Measurements from ENCODE around the gene GPR75.

Gene GPR75

DNA sequence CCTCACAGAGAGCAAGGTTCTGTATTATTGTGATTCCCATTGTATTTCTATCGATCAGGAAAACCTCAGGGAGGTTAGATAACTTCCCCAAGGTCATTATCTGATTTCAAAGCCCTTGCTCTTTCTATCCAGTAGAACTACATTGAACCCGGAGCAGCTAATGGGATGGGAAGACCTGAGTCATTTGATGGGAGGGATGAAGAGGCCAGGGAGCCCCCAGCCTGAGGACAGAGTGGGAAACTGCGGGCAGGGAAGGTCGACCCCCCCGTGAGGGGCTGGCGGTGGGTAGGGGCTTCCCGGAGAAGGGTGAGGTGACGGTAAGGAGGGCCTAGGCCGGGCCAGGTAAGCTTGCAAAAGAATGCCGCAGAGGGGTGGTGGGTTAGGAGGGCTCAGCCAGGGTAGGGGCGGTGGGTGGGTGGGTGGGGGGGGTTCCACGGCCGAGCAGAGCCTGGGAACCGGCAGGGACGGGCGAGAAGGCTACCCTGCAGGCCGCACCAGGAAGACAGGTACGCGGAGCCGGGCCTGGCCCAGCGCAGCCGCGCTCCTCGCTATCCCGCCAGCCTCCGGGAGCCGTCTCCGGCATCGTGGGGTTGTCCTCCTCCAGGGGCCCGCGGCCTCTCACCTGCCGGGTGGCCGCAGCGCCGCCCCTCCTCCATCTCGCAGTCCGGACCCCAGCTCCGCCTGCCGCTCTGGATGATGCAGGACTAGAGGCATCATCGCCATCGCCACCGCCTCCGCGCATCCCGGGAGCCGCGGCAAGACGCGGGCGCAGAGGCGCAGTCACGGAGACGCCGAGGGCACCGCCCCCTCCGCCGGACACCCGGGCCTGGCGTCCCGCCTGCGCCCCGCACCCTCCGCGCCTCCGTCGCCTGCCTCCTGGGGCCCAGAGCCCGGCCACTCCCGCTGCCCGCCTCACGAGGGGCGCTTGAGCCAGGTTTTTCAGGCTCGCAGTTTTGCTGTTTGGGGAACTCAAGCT lies at the start of gene GPR75:
GPR75 (minus strand) TSS at position 762 of the 976 bp plus-strand sequence. CDS start 5,211 bp downstream, outside the sequence.
- in situ Hi-C loops (cut with HindIII; ENCODE audit: low pct_ligation_motif_present, low pct_unique_long_range_greater_than_20kb, low sequenced_read_pairs), result no loop called here
- DNase-seq, result peak; percentile 63

DNA sequence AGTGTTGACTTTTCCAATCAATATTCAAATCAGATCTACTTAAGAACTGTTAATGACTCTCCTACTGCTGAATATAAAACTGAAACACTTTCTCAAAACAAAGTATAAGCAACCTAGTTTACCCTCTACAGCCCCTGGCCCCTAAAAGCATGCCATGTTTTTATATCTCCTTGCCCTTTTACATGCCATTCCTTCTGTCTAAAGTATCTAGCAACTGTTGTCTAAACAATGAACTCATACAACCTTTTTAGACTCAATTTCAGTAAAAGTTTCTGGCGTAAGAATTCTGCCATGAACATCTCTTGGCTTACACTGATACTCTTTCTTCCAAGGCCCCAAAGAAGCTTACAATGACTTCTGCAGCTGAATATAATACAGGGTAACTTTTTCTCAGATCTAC lies 47.8 kb upstream of the GPR75 start:
- DNase-seq, result no peak
- in situ Hi-C loops (cut with HindIII; ENCODE audit: low pct_ligation_motif_present, low pct_unique_long_range_greater_than_20kb, low sequenced_read_pairs), result no loop called here

DNA sequence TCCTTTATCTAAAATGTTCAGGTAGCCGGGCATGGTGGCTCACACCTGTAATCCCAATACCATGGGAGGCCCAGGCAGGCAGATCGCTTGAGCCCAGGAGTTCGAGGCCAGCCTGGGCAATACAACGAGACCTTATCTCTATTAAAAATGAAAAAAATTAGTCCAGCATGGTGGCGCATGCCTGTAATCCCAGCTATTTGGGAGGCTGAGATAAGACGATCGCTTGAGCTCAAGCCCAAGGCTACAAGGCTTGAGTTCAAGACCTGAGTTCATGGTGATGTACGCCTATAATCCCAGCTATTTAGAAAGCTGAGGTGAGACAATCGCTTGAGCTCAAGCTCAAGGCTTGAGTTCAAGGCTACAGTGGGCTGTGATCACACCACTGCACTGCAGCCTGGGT lies 45.6 kb upstream of the GPR75 start:
- in situ Hi-C loops (cut with HindIII; ENCODE audit: low pct_ligation_motif_present, low pct_unique_long_range_greater_than_20kb, low sequenced_read_pairs), result no loop called here
- no peak for DNase-seq

DNA sequence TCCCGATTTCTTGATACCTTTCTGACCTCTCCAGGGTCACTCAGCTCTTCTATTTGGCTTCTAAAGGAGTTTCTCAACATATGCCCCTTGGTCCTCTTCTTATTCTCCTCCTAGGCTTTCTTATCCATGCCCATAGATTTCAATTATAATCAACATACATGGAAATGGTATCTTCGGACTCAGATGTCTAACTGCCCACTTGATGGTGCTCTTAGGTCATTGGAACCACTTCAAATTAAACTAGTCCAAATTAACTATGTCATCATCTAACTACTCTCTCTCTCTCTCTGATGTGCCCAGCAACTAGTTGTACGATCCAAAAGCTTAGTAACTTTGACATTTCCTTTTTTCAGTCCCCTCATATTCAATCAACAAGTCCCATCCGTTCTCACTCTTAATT lies 43.2 kb upstream of the GPR75 start:
- DNase-seq, result no peak
- in situ Hi-C loops (cut with HindIII; ENCODE audit: low pct_ligation_motif_present, low pct_unique_long_range_greater_than_20kb, low sequenced_read_pairs), result no loop called here

DNA sequence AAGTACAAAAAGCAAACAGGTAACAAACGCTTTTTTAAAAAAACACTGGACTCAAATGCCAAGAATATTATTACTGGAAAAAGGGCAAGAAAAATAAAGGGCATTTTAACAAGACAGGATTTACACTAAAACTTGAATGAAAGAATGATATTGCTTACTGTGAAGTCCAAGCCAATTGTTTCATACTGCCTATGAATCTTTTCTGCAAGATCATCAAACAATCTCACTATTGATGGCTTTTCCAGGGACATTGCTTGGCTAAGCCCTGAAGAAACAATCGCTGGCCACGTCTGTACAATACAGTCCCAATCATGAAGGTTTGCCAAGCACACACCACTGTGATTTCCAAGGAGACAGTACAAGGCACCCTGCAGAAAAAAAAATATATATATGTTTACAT lies 41.4 kb upstream of the GPR75 start:
- in situ Hi-C loops (cut with HindIII; ENCODE audit: low pct_ligation_motif_present, low pct_unique_long_range_greater_than_20kb, low sequenced_read_pairs), result no loop called here
- DNase-seq, result no peak

DNA sequence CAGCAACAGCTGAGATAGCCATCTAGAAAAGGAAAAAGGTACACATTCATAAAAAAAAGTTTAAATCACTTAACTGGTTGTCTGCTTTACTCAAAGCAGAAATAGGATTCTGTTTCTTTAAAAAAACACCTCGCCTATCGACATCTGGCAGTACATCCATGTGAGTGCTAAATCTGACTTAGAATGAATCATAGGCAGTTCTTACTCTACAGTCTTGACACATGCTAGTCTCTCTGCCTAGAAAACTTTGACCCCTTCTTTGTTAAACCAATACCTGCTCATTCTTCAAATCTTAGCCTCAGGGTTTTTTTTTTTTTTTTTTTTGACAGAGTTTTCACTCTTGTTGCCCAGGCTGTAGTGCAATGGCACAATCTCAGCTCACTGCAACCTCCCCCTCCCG lies 37.1 kb upstream of the GPR75 start:
- DNase-seq, result peak; percentile 13

DNA sequence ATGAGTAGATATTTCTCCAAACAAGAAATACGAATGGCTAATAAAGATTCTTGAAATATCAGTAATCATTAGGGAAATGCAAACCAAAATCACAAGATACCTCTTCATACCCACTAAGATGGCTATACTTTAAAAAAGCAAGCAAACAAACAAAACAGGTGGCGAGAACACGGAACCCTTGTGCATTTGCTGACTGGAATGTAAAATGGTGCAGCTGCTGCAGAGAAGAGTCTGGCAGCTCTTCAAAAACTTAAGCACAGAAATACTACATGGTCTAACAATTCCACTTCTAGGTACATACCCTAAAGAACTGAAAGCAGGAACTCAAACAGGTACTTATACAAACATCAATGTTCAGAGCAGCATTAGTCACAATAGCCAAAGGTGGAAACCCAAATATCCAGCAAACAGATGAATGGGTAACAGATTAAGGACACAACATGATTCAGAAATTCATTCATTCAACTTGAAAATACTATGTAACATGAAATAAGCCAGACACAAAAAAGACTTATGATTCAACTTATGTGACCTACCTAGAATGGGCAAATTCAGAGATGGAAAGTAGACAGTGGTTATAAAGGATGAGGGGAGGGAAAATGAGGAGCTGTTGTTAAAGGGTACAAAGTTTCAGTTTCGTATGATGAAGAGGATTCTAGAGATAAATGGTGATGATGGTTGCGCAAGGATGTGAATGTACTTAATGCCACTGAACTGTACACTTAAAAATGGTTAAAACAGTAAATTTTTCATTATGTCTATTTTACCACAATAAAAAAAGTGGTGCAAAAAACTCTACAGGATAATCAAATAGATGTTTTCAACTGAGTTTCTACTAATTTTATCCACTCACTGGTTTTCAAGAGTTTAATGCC lies 26.9 kb upstream of the GPR75 start:
- no peak for DNase-seq
- in situ Hi-C loops (cut with HindIII; ENCODE audit: low pct_ligation_motif_present, low pct_unique_long_range_greater_than_20kb, low sequenced_read_pairs), result no loop called here

More for the DNA sequence above, 37.1 kb upstream of the GPR75 start:
- in situ Hi-C loops (cut with HindIII; ENCODE audit: low pct_ligation_motif_present, low pct_unique_long_range_greater_than_20kb, low sequenced_read_pairs), result no loop called here

DNA sequence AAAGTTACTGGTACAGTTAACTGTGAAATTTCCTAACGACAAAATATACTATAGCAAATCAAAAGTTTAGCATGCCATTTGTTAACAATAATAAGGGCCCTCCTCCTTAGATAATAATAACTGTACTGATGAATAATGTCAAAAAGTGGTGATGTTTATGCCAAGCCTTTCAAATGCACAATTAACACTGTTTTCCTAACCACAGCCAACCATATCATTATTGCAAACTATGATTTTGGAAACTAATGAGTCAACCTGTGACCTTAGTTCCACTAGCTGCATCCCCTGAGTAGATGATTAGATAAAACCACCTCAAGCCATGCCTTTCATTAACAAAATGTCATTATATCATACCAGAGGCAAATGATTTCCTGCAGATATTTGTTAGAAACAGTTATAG lies 25.1 kb upstream of the GPR75 start:
- DNase-seq, result no peak
- in situ Hi-C loops (cut with HindIII; ENCODE audit: low pct_ligation_motif_present, low pct_unique_long_range_greater_than_20kb, low sequenced_read_pairs), result no loop called here

DNA sequence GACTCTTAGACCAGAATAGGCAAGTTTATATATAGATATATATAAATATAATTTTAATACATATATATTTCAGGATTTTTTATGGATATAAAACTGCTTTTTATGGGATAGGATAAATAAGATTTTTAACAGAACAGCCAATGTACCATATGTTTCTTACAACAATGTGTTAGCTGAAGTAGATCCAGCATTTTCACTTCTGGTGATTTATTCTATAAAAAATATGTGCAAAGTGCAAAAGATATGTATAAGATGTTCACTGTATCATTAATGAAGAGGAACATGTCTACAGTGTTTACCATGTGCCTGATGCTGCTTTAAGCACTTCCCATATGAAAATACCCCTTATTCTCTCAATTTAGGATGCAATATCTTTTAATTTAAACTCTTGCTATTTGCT lies 22.2 kb upstream of the GPR75 start:
- no peak for DNase-seq
- in situ Hi-C loops (cut with HindIII; ENCODE audit: low pct_ligation_motif_present, low pct_unique_long_range_greater_than_20kb, low sequenced_read_pairs), result no loop called here

DNA sequence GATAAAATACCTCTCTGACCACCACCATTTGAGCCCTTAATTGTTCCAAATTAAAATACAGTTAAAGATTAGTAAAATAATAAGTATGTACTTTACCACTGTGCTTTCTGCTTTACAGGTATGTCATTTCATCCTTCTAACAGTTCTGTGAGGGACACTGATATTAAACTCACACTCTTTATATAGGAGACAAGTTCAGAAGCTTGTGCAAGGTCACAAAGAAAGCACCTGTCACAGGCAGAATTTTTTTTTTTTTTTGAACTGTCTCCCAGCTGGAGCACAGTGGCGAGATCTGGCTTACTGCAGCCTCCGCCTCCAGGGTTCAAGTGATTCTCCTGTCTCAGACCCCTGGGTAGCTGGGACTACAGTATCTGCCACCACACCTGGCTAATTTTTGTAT lies 21.6 kb upstream of the GPR75 start:
- no peak for DNase-seq
- in situ Hi-C loops (cut with HindIII; ENCODE audit: low pct_ligation_motif_present, low pct_unique_long_range_greater_than_20kb, low sequenced_read_pairs), result no loop called here

DNA sequence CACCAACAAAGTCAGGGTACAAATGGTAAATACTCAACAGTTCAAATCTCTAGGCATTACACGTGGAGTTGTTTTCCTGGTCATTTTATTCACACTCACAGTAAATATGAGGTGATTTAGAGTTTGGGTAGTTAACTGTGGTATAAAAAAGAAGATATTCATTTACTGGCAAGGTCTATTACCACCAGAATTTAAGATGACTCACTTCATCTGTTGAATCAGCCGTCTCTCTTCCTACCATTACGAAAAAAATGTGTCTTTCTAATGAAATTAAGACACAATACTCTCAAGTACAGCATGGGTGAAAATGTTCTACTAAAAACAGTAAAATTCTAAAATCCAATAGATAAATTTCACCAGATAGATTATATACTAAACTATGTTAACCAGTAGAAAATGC lies 21.0 kb upstream of the GPR75 start:
- in situ Hi-C loops (cut with HindIII; ENCODE audit: low pct_ligation_motif_present, low pct_unique_long_range_greater_than_20kb, low sequenced_read_pairs), result no loop called here
- no peak for DNase-seq

DNA sequence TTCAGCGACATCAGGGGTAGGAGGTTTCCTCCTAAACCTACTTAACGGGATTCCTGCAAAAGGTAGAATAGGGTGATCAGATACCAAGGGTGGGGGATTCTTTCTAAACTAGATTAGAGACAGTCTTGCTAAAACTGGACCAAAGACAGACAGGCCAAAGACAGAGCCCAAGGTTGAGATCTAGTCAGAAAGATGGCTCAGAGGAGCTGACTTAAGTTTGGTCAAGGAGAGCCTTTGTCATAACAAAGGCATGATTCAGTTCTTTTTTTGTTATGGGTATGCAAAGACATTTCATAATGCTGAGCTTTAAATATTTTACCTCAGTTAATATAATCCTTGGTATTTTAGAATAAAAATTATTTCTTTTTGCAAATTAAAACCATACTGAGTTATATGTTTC lies 17.8 kb upstream of the GPR75 start:
- in situ Hi-C loops (cut with HindIII; ENCODE audit: low pct_ligation_motif_present, low pct_unique_long_range_greater_than_20kb, low sequenced_read_pairs), result no loop called here
- DNase-seq, result no peak

DNA sequence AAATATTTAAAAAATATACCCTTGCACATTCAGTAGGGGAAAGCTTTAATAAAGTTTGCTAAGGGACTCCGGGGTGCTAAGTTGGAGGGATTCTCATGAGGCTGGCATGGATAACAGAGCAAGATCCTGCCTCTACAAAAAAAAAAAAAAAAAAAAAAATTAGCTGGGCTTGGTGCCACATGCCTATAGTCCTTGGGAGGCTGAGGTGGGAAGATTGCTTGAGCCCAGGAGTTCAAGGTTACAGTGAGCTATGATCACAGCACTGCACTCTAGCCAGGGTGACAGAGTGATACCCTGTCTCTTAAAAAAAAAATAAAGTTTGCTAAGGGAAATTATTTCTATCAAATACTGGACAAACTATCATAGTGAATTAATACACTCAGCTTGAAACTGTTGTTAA lies 17.3 kb upstream of the GPR75 start:
- DNase-seq, result no peak
- in situ Hi-C loops (cut with HindIII; ENCODE audit: low pct_ligation_motif_present, low pct_unique_long_range_greater_than_20kb, low sequenced_read_pairs), result no loop called here

DNA sequence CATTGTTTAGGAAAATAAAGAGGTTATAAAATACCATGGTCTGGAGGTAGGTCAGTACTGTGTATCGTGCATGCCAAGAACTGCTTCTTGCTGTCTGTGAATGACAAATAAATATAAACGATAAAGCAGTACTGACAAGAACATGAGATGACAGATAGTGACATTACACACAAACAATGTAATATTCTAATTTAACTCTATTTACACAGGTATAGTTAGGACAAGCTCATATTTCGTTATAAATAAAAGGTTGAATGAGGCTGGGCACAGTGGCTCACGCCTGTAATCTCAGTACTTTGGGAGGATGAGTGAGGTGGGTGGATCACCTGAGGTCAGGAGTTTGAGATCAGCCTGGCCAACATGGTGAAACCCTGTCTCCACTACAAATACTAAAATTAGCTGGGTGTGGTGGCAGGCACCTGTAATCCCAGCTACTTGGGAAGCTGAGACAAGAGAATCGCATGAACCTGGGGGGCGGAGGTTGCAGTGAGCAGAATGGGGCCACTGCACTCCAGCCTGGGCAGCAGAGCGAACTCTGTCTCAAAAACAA lies 14.7 kb upstream of the GPR75 start:
- in situ Hi-C loops (cut with HindIII; ENCODE audit: low pct_ligation_motif_present, low pct_unique_long_range_greater_than_20kb, low sequenced_read_pairs), result no loop called here
- DNase-seq, result no peak

DNA sequence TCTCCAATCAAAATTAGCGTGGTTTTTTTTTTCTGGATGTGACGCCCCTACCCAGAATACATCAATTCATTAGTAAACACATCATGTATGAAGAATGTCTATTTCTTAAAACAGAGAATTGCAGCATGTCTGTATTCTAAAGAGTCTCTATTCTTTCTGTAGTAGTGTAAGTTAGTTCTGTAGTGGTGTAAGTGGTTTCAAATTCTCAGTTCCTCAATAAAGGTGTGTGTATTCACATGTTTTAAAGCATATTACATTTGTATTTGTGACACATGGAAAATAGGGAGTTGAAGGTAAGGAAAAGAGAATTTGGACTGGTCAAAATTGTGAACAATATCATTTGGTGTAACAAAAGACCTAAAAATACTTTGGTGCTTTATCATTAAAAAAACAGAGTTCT lies 8.0 kb upstream of the GPR75 start:
- DNase-seq, result no peak
- in situ Hi-C loops (cut with HindIII; ENCODE audit: low pct_ligation_motif_present, low pct_unique_long_range_greater_than_20kb, low sequenced_read_pairs), result no loop called here

DNA sequence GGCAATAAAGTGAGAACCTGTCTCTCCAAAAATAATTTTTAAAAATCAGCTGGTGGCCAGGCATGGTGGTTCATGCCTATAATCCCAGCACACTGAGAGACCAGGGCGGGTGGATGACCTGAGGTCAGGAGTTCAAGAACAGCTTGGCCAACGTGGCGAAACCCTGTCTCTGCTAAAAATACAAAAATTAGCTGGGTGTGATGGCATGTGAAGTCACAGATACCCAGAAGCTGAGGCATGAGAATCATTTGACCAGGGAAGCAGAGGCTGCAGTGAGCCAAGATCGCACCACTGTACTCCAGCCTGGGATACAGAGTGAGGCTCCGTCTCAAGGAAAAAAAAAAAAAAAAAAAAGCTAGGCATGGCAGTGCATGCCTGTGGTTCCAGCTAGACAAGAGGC lies 7.4 kb upstream of the GPR75 start:
- in situ Hi-C loops (cut with HindIII; ENCODE audit: low pct_ligation_motif_present, low pct_unique_long_range_greater_than_20kb, low sequenced_read_pairs), result no loop called here

DNA sequence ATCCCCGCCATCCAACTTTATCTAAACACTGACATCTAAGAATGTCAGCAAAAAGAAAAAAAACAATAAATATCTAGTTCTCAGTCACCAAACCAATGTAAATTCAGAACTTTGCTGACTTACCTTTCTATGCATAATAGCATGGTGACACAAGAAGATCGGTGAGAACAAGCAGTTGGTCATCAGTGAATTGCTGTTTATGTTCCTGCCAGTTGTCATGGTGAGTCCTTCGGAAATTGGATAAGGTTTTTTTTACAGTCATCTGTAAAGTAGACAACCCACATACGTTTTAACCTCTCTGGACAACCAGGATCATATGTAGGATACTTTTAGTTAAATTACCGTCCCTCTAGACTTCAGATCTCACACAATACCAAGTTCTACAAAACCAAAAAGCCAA lies 6.2 kb upstream of the GPR75 start:
- DNase-seq, result no peak
- in situ Hi-C loops (cut with HindIII; ENCODE audit: low pct_ligation_motif_present, low pct_unique_long_range_greater_than_20kb, low sequenced_read_pairs), result no loop called here

More for the DNA sequence above, 7.4 kb upstream of the GPR75 start:
- DNase-seq, result no peak

DNA sequence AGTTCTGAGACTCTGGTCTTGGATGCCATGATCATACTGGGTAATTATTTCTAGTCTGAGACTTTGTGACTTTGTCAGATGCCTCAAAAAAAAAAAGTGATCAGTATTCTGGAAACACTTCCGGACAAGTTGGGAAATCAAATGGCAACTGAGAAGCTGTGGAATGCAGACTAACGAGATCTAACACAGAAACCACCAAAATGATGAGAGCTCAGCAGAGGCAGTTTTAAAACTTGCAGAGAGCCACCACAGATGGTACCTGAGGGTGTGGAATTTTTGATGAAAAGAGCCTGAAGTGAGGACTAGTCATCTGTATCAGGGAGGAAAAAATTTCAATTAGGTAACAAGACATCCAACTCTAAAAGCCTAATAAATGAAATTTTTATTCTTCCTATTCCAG lies 5.5 kb upstream of the GPR75 start:
- in situ Hi-C loops (cut with HindIII; ENCODE audit: low pct_ligation_motif_present, low pct_unique_long_range_greater_than_20kb, low sequenced_read_pairs), result no loop called here

DNA sequence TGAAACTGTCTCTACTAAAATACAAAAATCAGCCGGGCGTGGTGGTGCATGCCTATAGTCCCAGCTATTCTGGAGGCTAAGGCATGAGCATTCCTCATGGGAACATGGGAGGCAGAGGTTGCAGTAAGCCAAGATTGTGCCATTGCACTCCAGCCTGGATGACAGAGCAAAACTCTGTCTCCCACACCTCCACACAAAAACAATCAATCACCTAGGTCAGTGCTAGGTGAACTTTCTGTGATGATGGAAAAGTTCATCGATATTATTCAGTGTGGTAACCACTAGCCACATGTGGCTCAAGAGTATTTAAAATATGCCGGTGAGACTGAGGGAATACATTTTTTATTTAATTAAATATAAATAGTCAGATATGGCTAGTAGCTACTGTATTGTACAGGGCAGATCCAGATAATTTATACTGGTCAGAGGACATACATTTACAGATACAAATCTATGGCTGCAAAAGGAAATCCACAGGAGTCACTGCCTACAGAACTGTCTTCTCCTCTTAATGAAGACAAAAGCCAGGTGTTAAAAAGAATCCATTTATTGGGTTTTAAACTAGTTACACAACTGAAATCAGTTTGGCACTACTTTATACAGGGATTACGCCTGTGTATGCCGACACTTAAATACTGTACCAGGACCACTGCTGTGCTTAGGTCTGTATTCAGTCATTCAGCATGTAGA lies 3.9 kb upstream of the GPR75 start:
- in situ Hi-C loops (cut with HindIII; ENCODE audit: low pct_ligation_motif_present, low pct_unique_long_range_greater_than_20kb, low sequenced_read_pairs), result no loop called here
- DNase-seq, result no peak

More for the DNA sequence above, 5.5 kb upstream of the GPR75 start:
- DNase-seq, result no peak
